Keratinocyte (primary cell): ENCODE data around the gene CMIP. TPM values are rescaled to one million over a fixed set of nuclear protein-coding genes. Genes with fewer than 3 reads are reported as not detected.
A peak's percentile ranks its signal among the peaks of the same experiment; 100 is the strongest.

ENCODE experiments used
- DNase-seq: peaks from one replicate; pipeline ENCODE4 v3.0.0-alpha.2; 2011; ENCODE audit warnings: low read depth, missing footprints, low spot score
- FAIRE-seq: peaks from 2 replicates; lab custom pipeline; 2011; peaks lifted over from hg19 to GRCh38; lab: Jason Lieb, UNC
- H2AFZ ChIP-seq: 2 replicates; pipeline ENCODE4 v1.6.0; 2012; ENCODE audit warnings: low read length, control low read depth, inconsistent platforms; ENCODE audit not compliant: control insufficient read depth
- H3K27ac ChIP-seq: 2 replicates; pipeline ENCODE4 v1.5.1; 2011; ENCODE audit warnings: low read length; ENCODE audit not compliant: control insufficient read depth, insufficient read depth
- H3K27me3 ChIP-seq: 3 replicates; pipeline ENCODE4 v1.6.0; 2011; ENCODE audit warnings: low read length; ENCODE audit not compliant: control insufficient read depth, insufficient read depth; ENCODE audit errors: extremely low read depth
- H3K36me3 ChIP-seq, 2 experiments: 2 replicates in 1 of 2; 3 replicates in 1 of 2; pipeline ENCODE4 v1.5.1; 2011; ENCODE audit warnings: low read length in 2 of 2, mild to moderate bottlenecking in 1 of 2; ENCODE audit not compliant: control insufficient read depth in 2 of 2, insufficient read depth in 2 of 2; ENCODE audit errors: extremely low read depth in 1 of 2
- H3K4me1 ChIP-seq: 3 replicates; pipeline ENCODE4 v1.5.1; 2011; ENCODE audit warnings: low read length; ENCODE audit not compliant: control insufficient read depth, insufficient read depth; ENCODE audit errors: extremely low read depth
- H3K4me2 ChIP-seq: 3 replicates; pipeline ENCODE4 v1.6.0; 2011; ENCODE audit warnings: low read depth, low read length; ENCODE audit not compliant: control insufficient read depth, insufficient read depth; ENCODE audit errors: extremely low read depth
- H3K4me3 ChIP-seq, 3 experiments: fragments of 200-600 bp in 1 of 3; sonication (generic) in 1 of 3; 2 replicates in 2 of 3; 3 replicates in 1 of 3; pipeline ENCODE4 v1.5.1; 2011 to 2016; ENCODE audit warnings: low read length in 3 of 3, mild to moderate bottlenecking in 3 of 3, control low read depth in 2 of 3, inconsistent platforms in 1 of 3, low read depth in 1 of 3, mixed read lengths in 1 of 3, mixed run types in 1 of 3, moderate library complexity in 1 of 3; ENCODE audit not compliant: control insufficient read depth in 2 of 3, insufficient read depth in 2 of 3; ENCODE audit errors: extremely low read depth in 1 of 3
- H3K79me2 ChIP-seq: 2 replicates; pipeline ENCODE4 v1.6.0; 2012; ENCODE audit warnings: low read length; ENCODE audit not compliant: control insufficient read depth, insufficient read depth
- H3K9ac ChIP-seq: 3 replicates; pipeline ENCODE4 v1.6.0; 2011; ENCODE audit warnings: low read length; ENCODE audit not compliant: control insufficient read depth, insufficient read depth; ENCODE audit errors: extremely low read depth
- H3K9me1 ChIP-seq: 3 replicates; pipeline ENCODE4 v1.6.0; 2011; ENCODE audit warnings: low read length; ENCODE audit not compliant: control insufficient read depth, insufficient read depth; ENCODE audit errors: extremely low read depth
- H3K9me3 ChIP-seq: 2 replicates; pipeline ENCODE4 v1.5.1; 2012; ENCODE audit warnings: low read depth, low read length; ENCODE audit not compliant: control insufficient read depth
- H4K20me1 ChIP-seq: 3 replicates; pipeline ENCODE4 v1.6.0; 2011; ENCODE audit warnings: low read length; ENCODE audit not compliant: control insufficient read depth, insufficient read depth; ENCODE audit errors: extremely low read depth
- EZH2 ChIP-seq: IDR thresholded peaks from one replicate; pipeline ENCODE4 v1.6.1; 2012; ENCODE audit warnings: inconsistent platforms, mild to moderate bottlenecking, low read length, moderate library complexity
- dilution Hi-C: fragments of 300-500 bp; cut with MboI; formaldehyde crosslinking; loops from one replicate; pipeline ENCODE4 v1.7.0; 2020; ENCODE audit warnings: low sequenced_read_pairs; ENCODE audit not compliant: extremely low pct_ligation_motif_present
- polyA plus RNA-seq, 5 experiments: library from polyadenylated mRNA; depleted of rRNA in 3 of 5; stranded (reverse) in 3 of 5; stranded (forward) in 1 of 5; unstranded in 1 of 5; fragments of >200 nt; gene quantifications; 1 replicate in 1 of 5; 2 replicates in 3 of 5; 3 replicates in 1 of 5; pipeline versions ENCODE4 v1.2.1 to v1.2.3, GENCODE V29; 2011 to 2012; ENCODE audit warnings: missing spikeins in 2 of 5, low read depth in 1 of 5, low replicate concordance in 1 of 5
- TF ChIP-seq, protein P1 (sequence below), 3 experiments: IDR thresholded peaks in 1 of 3; conservative IDR thresholded peaks in 1 of 3; optimal IDR thresholded peaks in 1 of 3; 2 replicates in 2 of 3; 3 replicates in 1 of 3; pipeline versions ENCODE3 to v1.5.1; 2011; ENCODE audit warnings: low read length in 3 of 3, mild to moderate bottlenecking in 3 of 3, moderate library complexity in 2 of 3, control low read depth in 1 of 3, inconsistent platforms in 1 of 3; ENCODE audit not compliant: insufficient read depth in 2 of 3; ENCODE audit errors: extremely low read depth in 1 of 3

CMIP gene
- polyA plus RNA-seq, 1 donor (not counting 4 experiments of a cell fraction or from before 2014, with no cell fraction given): 5.0 TPM

- dilution Hi-C loops: no loop called here
- FAIRE-seq: no peak
- H3K27me3 ChIP-seq: no peaks in the 10 kb centered on the region
- H3K27ac ChIP-seq: no peak overlapping the region
- H3K9me1 ChIP-seq: peaks cover 11% of the 10 kb centered on the region
- no peaks in the 10 kb centered on the region for H3K9me3 ChIP-seq
- no peak overlapping the region for H2AFZ ChIP-seq
- TF ChIP-seq EZH2: no peak
- TF ChIP-seq, protein P1, sequence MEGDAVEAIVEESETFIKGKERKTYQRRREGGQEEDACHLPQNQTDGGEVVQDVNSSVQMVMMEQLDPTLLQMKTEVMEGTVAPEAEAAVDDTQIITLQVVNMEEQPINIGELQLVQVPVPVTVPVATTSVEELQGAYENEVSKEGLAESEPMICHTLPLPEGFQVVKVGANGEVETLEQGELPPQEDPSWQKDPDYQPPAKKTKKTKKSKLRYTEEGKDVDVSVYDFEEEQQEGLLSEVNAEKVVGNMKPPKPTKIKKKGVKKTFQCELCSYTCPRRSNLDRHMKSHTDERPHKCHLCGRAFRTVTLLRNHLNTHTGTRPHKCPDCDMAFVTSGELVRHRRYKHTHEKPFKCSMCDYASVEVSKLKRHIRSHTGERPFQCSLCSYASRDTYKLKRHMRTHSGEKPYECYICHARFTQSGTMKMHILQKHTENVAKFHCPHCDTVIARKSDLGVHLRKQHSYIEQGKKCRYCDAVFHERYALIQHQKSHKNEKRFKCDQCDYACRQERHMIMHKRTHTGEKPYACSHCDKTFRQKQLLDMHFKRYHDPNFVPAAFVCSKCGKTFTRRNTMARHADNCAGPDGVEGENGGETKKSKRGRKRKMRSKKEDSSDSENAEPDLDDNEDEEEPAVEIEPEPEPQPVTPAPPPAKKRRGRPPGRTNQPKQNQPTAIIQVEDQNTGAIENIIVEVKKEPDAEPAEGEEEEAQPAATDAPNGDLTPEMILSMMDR (optimal IDR thresholded peaks at IDR 0.05 in 1 of 3, IDR thresholded peaks at IDR 0.05 in 1 of 3, conservative IDR thresholded peaks at IDR 0.05 in 1 of 3; ENCODE audit: extremely low read depth in 1 of 3, insufficient read depth in 2 of 3, low read length in 3 of 3): peak in 1 of 3 experiments; percentile 15
- H3K9ac ChIP-seq: no peak overlapping the region
- no peak overlapping the region for H3K4me2 ChIP-seq
- H4K20me1 ChIP-seq: peaks cover 29% of the 10 kb centered on the region
- H3K79me2 ChIP-seq: peaks cover 34% of the 10 kb centered on the region
- H3K4me1 ChIP-seq: peaks cover 13% of the 10 kb centered on the region
- H3K4me3 ChIP-seq: no peak overlapping the region
- no peak for DNase-seq
- H3K36me3 ChIP-seq: peaks cover 6 to 8% of the 10 kb centered on the region in 2 experiments
Measured at GRCh38 chr16:81633147-81633619, 188.6 kb downstream of the CMIP start.

GRCh38 chr16:81633680-81634379 is 189.2 kb downstream of the CMIP start:
- Histone ChIP-seq H3K4me3 (no peak overlapping the region), H3K4me2 (no peak overlapping the region), H2AFZ (no peak overlapping the region), H3K27me3 (no peaks in the 10 kb centered on the region), H3K27ac (no peak overlapping the region), H3K9ac (no peak overlapping the region), H3K36me3 (peaks cover 4 to 8% of the 10 kb centered on the region in 2 experiments), H3K79me2 (peaks cover 34% of the 10 kb centered on the region), H3K4me1 (peaks cover 13% of the 10 kb centered on the region), H3K9me3 (no peaks in the 10 kb centered on the region), H4K20me1 (peaks cover 32% of the 10 kb centered on the region), H3K9me1 (peaks cover 12% of the 10 kb centered on the region)
- FAIRE-seq (no peak), DNase-seq (no peak)
- TF ChIP-seq, protein P1 (optimal IDR thresholded peaks at IDR 0.05 in 1 of 3, IDR thresholded peaks at IDR 0.05 in 1 of 3, conservative IDR thresholded peaks at IDR 0.05 in 1 of 3; ENCODE audit: extremely low read depth in 1 of 3, insufficient read depth in 2 of 3, low read length in 3 of 3): no peak
- TF ChIP-seq EZH2: no peak
- dilution Hi-C loops: no loop called here
